Measurements from ENCODE around the gene MAML2. TPM values are rescaled to one million over a fixed set of nuclear protein-coding genes. Genes with fewer than 3 reads are reported as not detected.

MAML2 gene
- total RNA-seq, 1 experiment from 2014 or later = 2.9 TPM

- TF ChIP-seq POLR2AphosphoS5 (IDR thresholded peaks at IDR 0.05; ENCODE audit: low read depth, low read length) = no peak
- TF ChIP-seq SIN3A (IDR thresholded peaks at IDR 0.05; ENCODE audit: borderline replicate concordance, insufficient read depth, low read depth, low read length) = no peak
- TF ChIP-seq, protein P1, sequence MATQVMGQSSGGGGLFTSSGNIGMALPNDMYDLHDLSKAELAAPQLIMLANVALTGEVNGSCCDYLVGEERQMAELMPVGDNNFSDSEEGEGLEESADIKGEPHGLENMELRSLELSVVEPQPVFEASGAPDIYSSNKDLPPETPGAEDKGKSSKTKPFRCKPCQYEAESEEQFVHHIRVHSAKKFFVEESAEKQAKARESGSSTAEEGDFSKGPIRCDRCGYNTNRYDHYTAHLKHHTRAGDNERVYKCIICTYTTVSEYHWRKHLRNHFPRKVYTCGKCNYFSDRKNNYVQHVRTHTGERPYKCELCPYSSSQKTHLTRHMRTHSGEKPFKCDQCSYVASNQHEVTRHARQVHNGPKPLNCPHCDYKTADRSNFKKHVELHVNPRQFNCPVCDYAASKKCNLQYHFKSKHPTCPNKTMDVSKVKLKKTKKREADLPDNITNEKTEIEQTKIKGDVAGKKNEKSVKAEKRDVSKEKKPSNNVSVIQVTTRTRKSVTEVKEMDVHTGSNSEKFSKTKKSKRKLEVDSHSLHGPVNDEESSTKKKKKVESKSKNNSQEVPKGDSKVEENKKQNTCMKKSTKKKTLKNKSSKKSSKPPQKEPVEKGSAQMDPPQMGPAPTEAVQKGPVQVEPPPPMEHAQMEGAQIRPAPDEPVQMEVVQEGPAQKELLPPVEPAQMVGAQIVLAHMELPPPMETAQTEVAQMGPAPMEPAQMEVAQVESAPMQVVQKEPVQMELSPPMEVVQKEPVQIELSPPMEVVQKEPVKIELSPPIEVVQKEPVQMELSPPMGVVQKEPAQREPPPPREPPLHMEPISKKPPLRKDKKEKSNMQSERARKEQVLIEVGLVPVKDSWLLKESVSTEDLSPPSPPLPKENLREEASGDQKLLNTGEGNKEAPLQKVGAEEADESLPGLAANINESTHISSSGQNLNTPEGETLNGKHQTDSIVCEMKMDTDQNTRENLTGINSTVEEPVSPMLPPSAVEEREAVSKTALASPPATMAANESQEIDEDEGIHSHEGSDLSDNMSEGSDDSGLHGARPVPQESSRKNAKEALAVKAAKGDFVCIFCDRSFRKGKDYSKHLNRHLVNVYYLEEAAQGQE (IDR thresholded peaks at IDR 0.05; ENCODE audit: insufficient read depth in 1 of 2, low read depth in 2 of 2, low read length in 1 of 2) = no peak
- no peak for TF ChIP-seq TCF7L2 (IDR thresholded peaks at IDR 0.05; ENCODE audit: low read depth, low read length)
- no peak for TF ChIP-seq CTCF (IDR thresholded peaks at IDR 0.05)
- in situ Hi-C loops (cut with HindIII; ENCODE audit: low pct_unique_long_range_greater_than_20kb, low sequenced_read_pairs) (no loop called here), intact Hi-C loops (cut with micrococcal nuclease; ENCODE audit: unreplicated experiment) (no loop called here)
- Histone ChIP-seq H3K9me3 (ENCODE audit: control insufficient read depth, insufficient read depth, low read depth, low read length) (no peaks in the 10 kb centered on the region), H3K4me3 (ENCODE audit: low read depth in 2 of 2, low read length in 2 of 2) (no peak overlapping the region), H3K27ac (ENCODE audit: low read length) (no peak overlapping the region), H3K4me1 (ENCODE audit: control insufficient read depth, insufficient read depth, low read length) (no peaks in the 10 kb centered on the region), H3K36me3 (ENCODE audit: control insufficient read depth, insufficient read depth, low read length) (no peaks in the 10 kb centered on the region), H3K27me3 (ENCODE audit: control insufficient read depth, insufficient read depth, low read length) (no peaks in the 10 kb centered on the region)
- no TSS peak for BruUV-seq (replicated peaks)
- ChIA-PET POLR2A (no interaction called here), CTCF (no interaction called here)
- no peak for DNase-seq (ENCODE audit: low read depth, low spot score)
- no peak for ATAC-seq
Observed at GRCh38 chr11:95991101-95991500, 351.9 kb downstream of the MAML2 start.

DNA sequence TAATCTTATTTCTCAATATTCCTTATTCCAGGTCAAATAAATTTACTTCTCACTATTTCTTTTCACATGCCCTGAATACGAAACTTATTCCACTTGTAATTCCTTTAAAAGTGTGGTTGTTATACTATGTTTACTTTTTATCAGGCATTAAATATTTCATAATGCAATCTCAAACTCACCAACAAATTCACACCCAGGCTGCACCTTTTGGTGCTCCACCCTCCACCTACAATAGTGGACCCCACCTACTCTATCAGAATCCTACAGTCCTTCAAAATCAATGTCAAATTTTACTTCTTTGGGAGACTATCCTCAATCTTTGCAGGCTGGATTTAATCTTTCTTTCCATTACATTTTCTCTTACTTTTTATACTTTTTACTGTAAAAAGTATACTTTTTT, 353.2 kb downstream of the MAML2 start:
- no TSS peak for BruUV-seq (replicated peaks)

More for the DNA sequence above, 353.2 kb downstream of the MAML2 start:
- intact Hi-C loops (cut with micrococcal nuclease; ENCODE audit: unreplicated experiment) (no loop called here), in situ Hi-C loops (cut with HindIII; ENCODE audit: low pct_unique_long_range_greater_than_20kb, low sequenced_read_pairs) (no loop called here)
- Histone ChIP-seq H3K4me3 (ENCODE audit: low read depth in 2 of 2, low read length in 2 of 2) (no peak overlapping the region), H3K36me3 (ENCODE audit: control insufficient read depth, insufficient read depth, low read length) (no peaks in the 10 kb centered on the region), H3K27ac (ENCODE audit: low read length) (no peak overlapping the region), H3K4me1 (ENCODE audit: control insufficient read depth, insufficient read depth, low read length) (no peaks in the 10 kb centered on the region), H3K27me3 (ENCODE audit: control insufficient read depth, insufficient read depth, low read length) (no peaks in the 10 kb centered on the region), H3K9me3 (ENCODE audit: control insufficient read depth, insufficient read depth, low read depth, low read length) (no peaks in the 10 kb centered on the region)
- CTCF ChIA-PET = no interaction called here
- no peak for ATAC-seq
- DNase-seq (ENCODE audit: low read depth, low spot score) = no peak
- POLR2A ChIA-PET = no interaction called here
- TF ChIP-seq SIN3A (IDR thresholded peaks at IDR 0.05; ENCODE audit: borderline replicate concordance, insufficient read depth, low read depth, low read length) (no peak), POLR2AphosphoS5 (IDR thresholded peaks at IDR 0.05; ENCODE audit: low read depth, low read length) (no peak), CTCF (IDR thresholded peaks at IDR 0.05) (no peak), TCF7L2 (IDR thresholded peaks at IDR 0.05; ENCODE audit: low read depth, low read length) (no peak)
- TF ChIP-seq, protein P1 (IDR thresholded peaks at IDR 0.05; ENCODE audit: insufficient read depth in 1 of 2, low read depth in 2 of 2, low read length in 1 of 2) = no peak

All from Panc1 (cell line).